GM12878 (cell line): ENCODE data around the gene OS9. TPM values are rescaled to one million over a fixed set of nuclear protein-coding genes. Genes with fewer than 3 reads are reported as not detected.

Source experiments
- ATAC-seq: fragments of 200-7000 bp; cut with Tn5 transposase; 3 replicates; pipeline ENCODE4 v1.9.1; 2020; ENCODE audit warnings: mild to moderate bottlenecking, moderate library complexity
- BruUV-seq: library from RNA; stranded (reverse); fragments of 400-500 nt; replicated peaks from 2 replicates; lab custom pipeline; 2021; lab: Mats Ljungman, UMichigan
- CTCF ChIA-PET: fragments of 300-600 bp; sonication (Branson Sonifier 250); formaldehyde crosslinking; extraction: SDS; loops from one replicate; lab custom pipeline; 2021; ENCODE audit warnings: inconsistent platforms; lab: Yijun Ruan, JAX
- POLR2A ChIA-PET: fragments of 350-600 bp; formaldehyde crosslinking; extraction: SDS; loops from one replicate; lab custom pipeline; 2021; ENCODE audit warnings: inconsistent platforms; lab: Charles Lee
- RAD21 ChIA-PET: fragments of 300-600 bp; sonication (Branson Sonifier 250); formaldehyde crosslinking; loops from one replicate; lab custom pipeline; 2023; ENCODE audit warnings: antibody characterized with exemption; ENCODE audit not compliant: unreplicated experiment; lab: Charles Lee
- SMC1A ChIA-PET: fragments of 300-600 bp; sonication (Branson Sonifier 250); formaldehyde crosslinking; loops from one replicate; lab custom pipeline; 2023; ENCODE audit not compliant: unreplicated experiment, uncharacterized antibody; lab: Charles Lee
- DNase-seq: peaks from one replicate; pipeline ENCODE4 v3.0.0-alpha.2; 2011; ENCODE audit warnings: low read depth, low spot score
- FAIRE-seq: peaks from 3 replicates; lab custom pipeline; 2011; peaks lifted over from hg19 to GRCh38; lab: Jason Lieb, UNC
- H2AFZ ChIP-seq: 2 replicates; pipeline ENCODE4 v1.6.0; 2011; ENCODE audit warnings: low read depth, low read length, control low read depth; ENCODE audit not compliant: control insufficient read depth
- H3K27ac ChIP-seq: 2 replicates; pipeline ENCODE4 v1.5.1; 2011; ENCODE audit warnings: control low read depth; ENCODE audit not compliant: control insufficient read depth, insufficient read depth
- H3K27me3 ChIP-seq, 2 experiments: replicated peaks in 1 of 2; 2 replicates each; pipeline versions ENCODE4 v1.6.0 to v1.6.1; 2011; ENCODE audit warnings: low read length in 1 of 2; ENCODE audit not compliant: control insufficient read depth in 2 of 2, insufficient read depth in 2 of 2
- H3K36me3 ChIP-seq, 2 experiments: 2 replicates each; pipeline ENCODE4 v1.5.1; 2011; ENCODE audit warnings: low read length in 1 of 2; ENCODE audit not compliant: control insufficient read depth in 2 of 2, insufficient read depth in 2 of 2
- H3K4me1 ChIP-seq: 2 replicates; pipeline ENCODE4 v1.6.1; 2011; ENCODE audit warnings: mild to moderate bottlenecking, low read length, moderate library complexity, mixed read lengths; ENCODE audit not compliant: control insufficient read depth, insufficient read depth
- H3K4me2 ChIP-seq: 2 replicates; pipeline ENCODE4 v1.6.0; 2011; ENCODE audit warnings: control low read depth; ENCODE audit not compliant: control insufficient read depth, insufficient read depth
- H3K4me3 ChIP-seq: fragments of 200-600 bp; sonication (generic); 2 replicates; pipeline ENCODE4 v1.5.1; 2016
- H3K79me2 ChIP-seq: 2 replicates; pipeline ENCODE4 v1.6.0; 2011; ENCODE audit warnings: low read length; ENCODE audit not compliant: control insufficient read depth, insufficient read depth
- H3K9ac ChIP-seq: 2 replicates; pipeline ENCODE4 v1.8.0; 2011; ENCODE audit warnings: low read length, control low read depth, mixed read lengths; ENCODE audit not compliant: control insufficient read depth, insufficient read depth
- H3K9me3 ChIP-seq: replicated peaks from 3 replicates; pipeline ENCODE4 v1.5.1; 2011; ENCODE audit warnings: mild to moderate bottlenecking, low read length; ENCODE audit not compliant: control insufficient read depth, insufficient read depth
- H4K20me1 ChIP-seq: 2 replicates; pipeline ENCODE4 v1.6.0; 2011; ENCODE audit not compliant: control insufficient read depth, insufficient read depth
- GATAD2B ChIP-seq: fragments of 450-650 bp; conservative IDR thresholded peaks from 2 replicates; pipeline ENCODE4 v1.6.1; 2017; ENCODE audit warnings: low read depth, mild to moderate bottlenecking, moderate library complexity
- KAT2A ChIP-seq: conservative IDR thresholded peaks from 2 replicates; pipeline ENCODE4 v1.6.1; 2011; ENCODE audit warnings: low read depth, low read length; ENCODE audit not compliant: control insufficient read depth
- MAX ChIP-seq: IDR thresholded peaks from 2 replicates; pipeline ENCODE4 v1.6.1; 2012; ENCODE audit warnings: low read depth, low read length, improper control_type of control experiment
- NFYA ChIP-seq: IDR thresholded peaks from 2 replicates; pipeline ENCODE4 v1.6.1; 2011; ENCODE audit warnings: low read depth, mild to moderate bottlenecking, low read length, improper control_type of control experiment, borderline replicate concordance
- PAX5 ChIP-seq: IDR thresholded peaks from 2 replicates; pipeline ENCODE4 v1.6.1; 2011; ENCODE audit warnings: low read depth, low read length, borderline replicate concordance
- RAD51 ChIP-seq: fragments of 450-650 bp; IDR thresholded peaks from 2 replicates; pipeline ENCODE4 v1.6.1; 2016; ENCODE audit warnings: moderate library complexity, mild to moderate bottlenecking, inconsistent platforms
- RELA ChIP-seq: fragments of 450-650 bp; IDR thresholded peaks from 2 replicates; pipeline ENCODE4 v1.8.0; 2014; ENCODE audit warnings: borderline replicate concordance; ENCODE audit not compliant: partially characterized antibody
- SREBF2 ChIP-seq: IDR thresholded peaks from 2 replicates; pipeline ENCODE4 v1.6.1; 2012; ENCODE audit warnings: mild to moderate bottlenecking, low read length
- SUZ12 ChIP-seq: fragments of 200-600 bp; sonication (generic); IDR thresholded peaks from one replicate; pipeline ENCODE4 v1.6.1; 2018; ENCODE audit warnings: antibody characterized with exemption, mild to moderate bottlenecking; ENCODE audit not compliant: unreplicated experiment
- USF2 ChIP-seq: IDR thresholded peaks from 2 replicates; pipeline ENCODE4 v1.6.1; 2011; ENCODE audit warnings: low read depth, low read length, improper control_type of control experiment, borderline replicate concordance
- ZNF24 ChIP-seq: fragments of 450-650 bp; IDR thresholded peaks from 2 replicates; pipeline ENCODE4 v1.6.1; 2017; ENCODE audit warnings: antibody characterized with exemption, mild to moderate bottlenecking
- ZZZ3 ChIP-seq: IDR thresholded peaks from 2 replicates; pipeline ENCODE4 v1.6.1; 2011; ENCODE audit warnings: low read depth; ENCODE audit not compliant: control insufficient read depth, insufficient read length
- WGBS: methylation state at CpG from one replicate; pipeline ENCODE4 v1.1.6; 2016; ENCODE audit warnings: low lambda C conversion rate; ENCODE audit not compliant: insufficient replicate concordance, insufficient coverage; ENCODE audit errors: missing lambda C conversion rate; 5-methylcytosine and 5-hydroxymethylcytosine counted together
- in situ Hi-C: fragments of 300-500 bp; cut with MboI; formaldehyde crosslinking; loops from 9 replicates; pipeline ENCODE4 v1.14.3; 2018; ENCODE audit warnings: mixed read lengths
- intact Hi-C: fragments of 100-400 bp; cut with micrococcal nuclease; formaldehyde crosslinking; loops from one replicate; pipeline ENCODE4 v1.14.2; 2022; ENCODE audit not compliant: unreplicated experiment
- polyA plus RNA-seq, 11 experiments: library from polyadenylated mRNA; depleted of rRNA in 4 of 11; unstranded in 6 of 11; stranded (reverse) in 5 of 11; fragments of >200 nt; fragmentation: Nextera tagmentation in 4 of 11; fragmentation: Illumina TruSeq in 1 of 11; extraction: Ambion mirVana in 4 of 11; extraction: Trizol in 1 of 11; gene quantifications; 1 replicate in 1 of 11; 2 replicates in 10 of 11; pipeline versions ENCODE4 v1.2.1 to v1.2.3, GENCODE V29; 2011 to 2016; ENCODE audit warnings: inconsistent platforms in 2 of 11, missing spikeins in 2 of 11, low read depth in 1 of 11
- total RNA-seq, 4 experiments: library from RNA; depleted of rRNA in 3 of 4; stranded (reverse); fragments of >200 nt in 3 of 4; fragmentation: Illumina TruSeq in 1 of 4; extraction: Trizol in 1 of 4; gene quantifications; 2 replicates each; pipeline versions ENCODE4 v1.2.1 to v1.2.3, GENCODE V29; 2013 to 2021

Gene OS9
- total and polyA plus RNA-seq, 10 of the 15 experiments (the other 5 are each of a cell fraction or from before 2014, with no cell fraction given), result 5.2 to 106 (median 79.1) TPM

- WGBS, result 86% methylated on average over 1 of the region's 1 CpG
- Histone ChIP-seq H3K79me2 (peaks cover 12% of the 10 kb centered on the region), H3K4me1 (peaks cover 3% of the 10 kb centered on the region; the same call in 1 of the 2 replicates), H3K36me3 (peaks cover 2 to 10% of the 10 kb centered on the region in 2 experiments), H3K9me3 (no peaks in the 10 kb centered on the region), H3K4me2 (no peak overlapping the region), H3K27ac (no peak overlapping the region), H3K27me3 (no peaks in the 10 kb centered on the region), H2AFZ (no peak overlapping the region), H4K20me1 (no peaks in the 10 kb centered on the region), H3K9ac (no peak overlapping the region), H3K4me3 (no peak overlapping the region)
- intact Hi-C loops (no loop called here), in situ Hi-C loops (no loop called here)
- RAD21 ChIA-PET, result no interaction called here
- ATAC-seq, result no peak
- FAIRE-seq, result no peak
- no peak for DNase-seq
- no peak for TF ChIP-seq SUZ12
- no peak for TF ChIP-seq USF2
- no peak for TF ChIP-seq ZZZ3
- no peak for TF ChIP-seq MAX
- no peak for TF ChIP-seq SREBF2
- TF ChIP-seq GATAD2B, result no peak
- no TSS peak for BruUV-seq
- POLR2A ChIA-PET, result no interaction called here
- SMC1A ChIA-PET, result no interaction called here
- CTCF ChIA-PET, result no interaction called here
Observed at GRCh38 chr12:57697076-57697475, 3.1 kb downstream of the OS9 start.

GRCh38 chr12:57698414-57698813 is 4.5 kb downstream of the OS9 start:
- FAIRE-seq (no peak), DNase-seq (no peak), ATAC-seq (no peak)
- ChIA-PET RAD21 (no interaction called here), CTCF (no interaction called here), SMC1A (interaction anchor here (0.6 kb wide), 1 partner anchor 1414 kb away, joined by 3 read pairs; no protein-coding TSS in a partner anchor), POLR2A (no interaction called here)
- Histone ChIP-seq H3K9ac (no peak overlapping the region), H3K79me2 (peaks cover 12% of the 10 kb centered on the region), H3K4me2 (no peak overlapping the region), H4K20me1 (no peaks in the 10 kb centered on the region), H3K27me3 (no peaks in the 10 kb centered on the region), H3K36me3 (peaks cover 2 to 13% of the 10 kb centered on the region in 2 experiments), H3K4me1 (peaks cover 3% of the 10 kb centered on the region; the same call in 1 of the 2 replicates), H3K27ac (no peak overlapping the region), H3K9me3 (no peaks in the 10 kb centered on the region; the same call in 1 of the 3 replicates), H2AFZ (no peak overlapping the region), H3K4me3 (no peak overlapping the region)
- 95% methylated on average over 3 of the region's 3 CpGs for WGBS
- intact Hi-C loops (no loop called here), in situ Hi-C loops (no loop called here)
- BruUV-seq, result no TSS peak
- TF ChIP-seq RELA (no peak), ZNF24 (no peak), KAT2A (no peak), PAX5 (no peak), RAD51 (no peak), NFYA (no peak)
